GM12865 (cell line): Measurements from ENCODE around the gene GABRA5.

Experiments used
- DNase-seq: peaks from one replicate; pipeline ENCODE4 v3.0.0; 2010; ENCODE audit warnings: low read depth
- H3K4me3 ChIP-seq: 2 replicates; pipeline ENCODE4 v1.5.1; 2011; ENCODE audit warnings: mild to moderate bottlenecking, low read depth, low read length, control low read depth
- TF ChIP-seq, protein P1 (sequence below): IDR thresholded peaks from 2 replicates; pipeline ENCODE4 v1.5.1; 2011; ENCODE audit warnings: low read length, control low read depth, low read depth, inconsistent platforms; ENCODE audit not compliant: insufficient read depth; ENCODE audit errors: missing control alignments

The GABRA5 gene

DNA sequence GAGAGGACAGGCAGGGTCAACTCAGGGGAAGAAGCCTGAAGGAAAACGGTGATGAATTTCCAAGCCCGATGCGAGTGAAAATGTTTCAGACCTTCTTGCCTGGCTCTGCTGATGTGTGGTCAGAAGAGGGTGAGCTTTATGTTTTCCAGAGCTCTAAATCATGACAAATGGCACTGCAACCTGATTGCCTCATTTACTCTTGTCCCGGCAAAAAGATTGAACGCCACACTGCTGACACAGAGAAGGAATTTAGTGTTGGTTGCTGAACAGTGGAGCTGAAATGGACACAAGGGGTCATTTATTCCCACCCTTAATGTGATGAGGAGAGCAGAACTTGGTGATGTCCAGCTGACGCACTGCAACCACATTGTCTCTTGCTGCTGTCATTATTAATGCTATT is 68.0 kb downstream of the GABRA5 start:
- TF ChIP-seq, protein P1, sequence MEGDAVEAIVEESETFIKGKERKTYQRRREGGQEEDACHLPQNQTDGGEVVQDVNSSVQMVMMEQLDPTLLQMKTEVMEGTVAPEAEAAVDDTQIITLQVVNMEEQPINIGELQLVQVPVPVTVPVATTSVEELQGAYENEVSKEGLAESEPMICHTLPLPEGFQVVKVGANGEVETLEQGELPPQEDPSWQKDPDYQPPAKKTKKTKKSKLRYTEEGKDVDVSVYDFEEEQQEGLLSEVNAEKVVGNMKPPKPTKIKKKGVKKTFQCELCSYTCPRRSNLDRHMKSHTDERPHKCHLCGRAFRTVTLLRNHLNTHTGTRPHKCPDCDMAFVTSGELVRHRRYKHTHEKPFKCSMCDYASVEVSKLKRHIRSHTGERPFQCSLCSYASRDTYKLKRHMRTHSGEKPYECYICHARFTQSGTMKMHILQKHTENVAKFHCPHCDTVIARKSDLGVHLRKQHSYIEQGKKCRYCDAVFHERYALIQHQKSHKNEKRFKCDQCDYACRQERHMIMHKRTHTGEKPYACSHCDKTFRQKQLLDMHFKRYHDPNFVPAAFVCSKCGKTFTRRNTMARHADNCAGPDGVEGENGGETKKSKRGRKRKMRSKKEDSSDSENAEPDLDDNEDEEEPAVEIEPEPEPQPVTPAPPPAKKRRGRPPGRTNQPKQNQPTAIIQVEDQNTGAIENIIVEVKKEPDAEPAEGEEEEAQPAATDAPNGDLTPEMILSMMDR: no peak
- no peak overlapping the region for H3K4me3 ChIP-seq
- no peak for DNase-seq

DNA sequence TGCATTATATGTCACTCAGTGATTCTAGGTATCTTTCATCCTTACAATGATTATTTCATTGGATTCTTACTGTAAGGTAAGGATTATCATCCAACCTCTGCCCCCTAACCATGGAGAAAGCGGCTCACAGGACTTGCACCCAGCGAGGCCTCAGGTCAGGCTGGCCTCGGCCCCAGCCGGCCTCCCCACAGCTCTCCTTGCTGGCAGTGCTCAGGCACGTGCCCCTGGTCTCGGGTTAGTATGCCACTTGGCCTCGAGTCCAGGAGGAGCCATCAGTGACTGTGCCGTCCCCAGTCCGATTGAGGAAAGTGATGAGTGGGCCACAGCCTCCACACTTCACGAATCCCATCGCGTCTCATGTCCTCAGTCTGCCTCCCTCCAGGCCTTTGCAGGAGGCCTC is 68.5 kb downstream of the GABRA5 start:
- no peak overlapping the region for H3K4me3 ChIP-seq
- TF ChIP-seq, protein P1: no peak
- DNase-seq: no peak

DNA sequence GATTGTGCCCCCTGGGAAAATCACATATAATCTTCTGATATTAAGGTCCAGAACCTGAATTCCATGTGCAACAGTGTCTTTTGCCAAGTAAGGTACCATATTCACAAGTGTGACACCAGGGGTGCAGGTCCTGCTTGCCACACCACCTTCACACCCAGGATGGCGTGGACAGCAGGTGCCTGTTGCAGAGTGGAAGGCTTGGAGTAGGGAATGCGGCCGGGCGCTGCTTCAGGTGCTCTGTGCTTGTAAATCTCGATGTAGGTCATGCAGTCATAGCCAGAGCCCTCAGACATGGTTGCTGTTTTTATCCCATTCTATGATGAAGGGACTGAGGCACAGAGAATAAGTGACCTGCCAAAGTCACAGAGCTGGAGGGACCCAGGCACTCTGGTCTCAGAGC is 69.6 kb downstream of the GABRA5 start:
- TF ChIP-seq, protein P1: no peak
- no peak overlapping the region for H3K4me3 ChIP-seq
- no peak for DNase-seq

- H3K4me3 ChIP-seq: no peak overlapping the region
- TF ChIP-seq, protein P1: no peak
- no peak for DNase-seq
Measured at GRCh38 chr15:26937134-26937533, 70.3 kb downstream of the GABRA5 start.

- TF ChIP-seq, protein P1: no peak
- no peak overlapping the region for H3K4me3 ChIP-seq
- no peak for DNase-seq
Measured at GRCh38 chr15:26939398-26939797, 72.5 kb downstream of the GABRA5 start.

- TF ChIP-seq, protein P1: no peak
- DNase-seq: no peak
- no peak overlapping the region for H3K4me3 ChIP-seq
Measured at GRCh38 chr15:26941489-26941888, 74.6 kb downstream of the GABRA5 start.

GRCh38 chr15:26943866-26944265 is 77.0 kb downstream of the GABRA5 start:
- DNase-seq: no peak
- TF ChIP-seq, protein P1: no peak
- H3K4me3 ChIP-seq: no peak overlapping the region
